GM04503 (cell line): ENCODE data around the gene LENG9.

Source experiments
- DNase-seq: peaks from one replicate; pipeline ENCODE4 v3.0.0-alpha.2; 2012; ENCODE audit warnings: low read depth

Gene LENG9

GRCh38 chr19:54421521-54421920 is 42.1 kb downstream of the LENG9 start:
- no peak for DNase-seq

GRCh38 chr19:54421169-54421516 is 42.4 kb downstream of the LENG9 start:
- DNase-seq, result no peak

GRCh38 chr19:54420383-54421168 is 43.0 kb downstream of the LENG9 start:
- no peak for DNase-seq

DNA sequence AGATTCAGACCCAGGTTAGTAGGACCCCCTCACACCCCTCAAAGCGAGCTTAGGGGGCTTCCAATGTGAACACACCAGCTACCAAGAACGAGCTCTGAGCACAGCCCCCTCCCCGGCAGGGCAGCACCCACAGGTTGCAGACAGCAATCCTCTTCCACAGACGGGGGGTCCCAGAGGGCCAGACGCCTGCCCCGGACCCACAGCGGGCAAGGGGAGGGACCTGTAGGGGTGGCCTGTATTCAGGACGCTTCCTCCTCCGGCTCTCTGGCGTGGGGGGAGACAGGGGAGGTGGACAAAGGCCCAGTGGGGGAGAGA is 43.6 kb downstream of the LENG9 start:
- no peak for DNase-seq

DNA sequence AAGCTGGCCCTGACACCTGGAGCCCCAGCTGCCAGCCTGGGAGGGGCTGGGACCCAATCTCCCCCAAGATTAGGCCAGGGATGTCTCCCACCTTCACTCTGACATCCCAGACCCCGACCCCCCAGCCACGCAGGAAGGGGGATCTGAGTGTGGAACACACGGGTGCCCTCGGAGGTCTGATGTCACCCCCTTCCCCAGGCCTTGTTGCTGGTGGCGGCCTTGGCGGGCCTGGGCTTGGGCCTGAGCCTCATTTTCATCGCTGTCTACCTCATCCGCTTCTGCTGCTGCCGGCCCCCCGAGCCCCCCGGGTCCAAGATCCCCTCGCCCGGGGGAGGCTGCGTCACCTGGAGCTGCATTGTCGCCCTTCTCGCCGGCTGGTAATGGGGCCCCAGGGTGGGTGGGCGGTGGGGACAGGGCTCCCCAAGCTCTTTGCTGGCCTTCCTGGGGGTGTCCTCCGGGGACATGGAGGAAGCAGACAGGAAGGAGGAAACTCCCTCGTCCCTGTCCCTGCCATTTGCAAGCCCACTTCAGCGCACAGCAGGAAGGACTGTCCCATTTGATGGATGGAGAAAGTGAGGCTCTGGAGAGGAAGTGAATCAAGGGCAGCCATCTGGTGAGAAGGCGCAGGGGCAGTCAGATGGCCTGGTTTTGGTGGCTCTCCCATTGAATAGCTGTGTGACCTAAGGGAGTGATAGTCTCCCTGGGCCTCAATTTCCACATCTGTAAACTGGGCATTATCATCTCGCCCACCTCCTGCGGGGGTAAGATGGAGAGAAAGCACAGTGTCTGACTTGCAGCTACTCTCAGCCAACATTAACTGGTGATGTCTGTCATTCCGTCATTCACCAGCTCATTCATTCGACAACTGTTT is 44.4 kb downstream of the LENG9 start:
- DNase-seq, result no peak

DNA sequence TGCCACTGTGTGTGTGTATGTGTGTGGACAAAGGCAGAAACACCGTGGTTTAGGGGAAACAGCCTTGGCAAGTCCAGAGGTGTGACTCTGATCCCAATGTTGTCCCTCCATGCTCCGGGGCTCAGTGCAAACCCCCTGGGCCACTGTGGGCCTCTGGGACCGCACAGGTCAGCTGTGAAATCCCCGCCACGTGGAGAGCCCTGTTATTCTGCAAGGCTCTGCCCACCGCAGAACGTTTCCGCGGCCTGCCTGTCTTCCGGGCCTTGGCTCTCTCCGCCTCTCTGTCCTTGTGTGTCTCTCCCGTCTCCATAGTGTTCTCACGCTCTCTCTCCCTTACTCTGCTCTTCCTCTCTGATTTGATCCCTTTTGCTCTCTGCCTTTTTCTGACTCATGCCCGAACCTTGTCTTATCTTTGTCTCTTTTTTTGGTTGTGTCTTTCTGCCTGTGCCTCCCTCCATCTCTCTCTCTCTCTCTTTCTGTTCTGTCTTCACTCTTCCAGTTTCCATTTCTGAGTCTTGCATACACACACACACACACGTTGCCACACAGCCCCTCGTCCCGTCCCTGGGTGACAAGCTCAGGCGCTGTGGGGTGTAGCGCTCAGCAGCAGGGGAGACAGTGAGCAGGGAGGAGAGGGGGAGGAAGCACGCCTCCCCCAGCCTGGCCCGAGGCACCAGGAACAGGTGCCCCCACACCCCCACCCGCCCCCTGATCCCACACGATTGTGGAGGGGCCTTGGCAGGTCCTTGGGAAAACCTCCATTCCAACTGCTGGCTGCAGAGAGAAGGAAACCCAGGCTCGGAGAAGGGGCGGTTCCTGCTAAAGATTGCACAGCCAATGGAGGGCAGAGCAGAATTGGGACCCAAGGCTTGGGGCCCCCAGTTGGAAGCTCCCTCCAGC is 45.3 kb downstream of the LENG9 start:
- peak; percentile 11 for DNase-seq

GRCh38 chr19:54416695-54417491 is 46.7 kb downstream of the LENG9 start:
- DNase-seq, result no peak

- no peak for DNase-seq
These were observed 47.5 kb downstream of the LENG9 start for GRCh38 chr19:54415901-54416673.

- DNase-seq, result no peak
These were observed 48.2 kb downstream of the LENG9 start, which contains the start of gene TTYH1 for GRCh38 chr19:54415208-54415900. Gene TTYH1, plus strand, starts transcription at chr19:54415464. Its CDS starts 89 bp downstream, at chr19:54415553.

GRCh38 chr19:54414156-54414555 is 49.4 kb downstream of the LENG9 start:
- DNase-seq, result no peak

DNA sequence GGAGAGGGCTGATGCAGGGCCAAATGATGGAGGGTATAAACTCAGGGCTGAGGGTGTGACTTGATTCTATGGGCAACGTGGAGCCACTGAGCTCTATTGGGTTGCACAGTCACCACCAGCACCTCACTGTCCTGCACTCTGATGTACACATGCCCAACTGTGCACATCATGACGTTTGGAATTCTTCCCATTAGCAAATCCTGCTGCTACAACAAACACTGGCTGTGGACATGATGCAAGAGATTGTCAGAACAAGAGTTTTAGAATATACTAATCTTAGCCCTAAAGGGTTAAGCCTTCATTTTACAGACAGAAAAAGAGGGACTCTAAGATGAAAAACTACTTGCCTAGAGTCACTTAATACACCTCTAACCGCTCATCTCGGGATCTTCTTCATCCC is 50.7 kb downstream of the LENG9 start:
- DNase-seq, result no peak
